Testis (tissue), 2 donors: ENCODE data around the gene SNX19.

Experiments
- CTCF ChIP-seq, 3 experiments: fragments of 450-650 bp in 2 of 3; fragments of 200-600 bp in 1 of 3; sonication (generic) in 1 of 3; IDR thresholded peaks; one replicate each; pipeline ENCODE4 v1.5.1; 2016 to 2019; ENCODE audit warnings: antibody characterized with exemption in 3 of 3, mild to moderate bottlenecking in 2 of 3, moderate library complexity in 1 of 3
- POLR2A ChIP-seq: fragments of 450-650 bp; IDR thresholded peaks from one replicate; pipeline ENCODE4 v1.6.1; 2017; ENCODE audit warnings: antibody characterized with exemption, mild to moderate bottlenecking, moderate library complexity

- no peak for TF ChIP-seq POLR2A
- no peak for TF ChIP-seq CTCF (IDR thresholded peaks at IDR 0.05)
These were observed 83.5 kb downstream of the SNX19 start for GRCh38 chr11:130832566-130833425.
